Activated T-helper 1 cell treated with Interleukin-2 at 50 U/mL for 16 hours (primary cell): ENCODE measurements around the gene CALCOCO1.

Experiments
- DNase-seq: peaks from one replicate; pipeline ENCODE4 v3.0.0-alpha.2; 2020; ENCODE audit warnings: low read depth

The CALCOCO1 gene

DNA sequence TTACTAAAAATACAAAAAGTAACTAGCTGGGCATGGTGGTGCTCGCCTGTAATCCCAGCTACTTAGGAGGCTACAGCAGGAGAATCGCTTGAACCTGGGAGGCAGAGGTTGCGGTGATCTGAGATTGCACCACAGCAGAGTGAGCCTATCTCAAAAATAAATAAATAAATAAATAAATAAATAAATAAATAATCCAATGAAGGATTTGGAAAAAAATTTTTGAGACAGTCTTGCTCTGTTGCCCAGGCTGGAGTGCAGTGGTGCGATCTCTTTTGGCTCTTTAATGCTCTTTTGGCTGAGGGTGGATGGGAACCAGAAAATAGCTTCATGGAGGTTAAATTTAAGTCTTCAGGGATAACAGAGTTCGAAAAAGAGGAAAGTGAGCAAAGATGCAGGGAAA is 63.1 kb downstream of the CALCOCO1 start:
- no peak for DNase-seq

DNA sequence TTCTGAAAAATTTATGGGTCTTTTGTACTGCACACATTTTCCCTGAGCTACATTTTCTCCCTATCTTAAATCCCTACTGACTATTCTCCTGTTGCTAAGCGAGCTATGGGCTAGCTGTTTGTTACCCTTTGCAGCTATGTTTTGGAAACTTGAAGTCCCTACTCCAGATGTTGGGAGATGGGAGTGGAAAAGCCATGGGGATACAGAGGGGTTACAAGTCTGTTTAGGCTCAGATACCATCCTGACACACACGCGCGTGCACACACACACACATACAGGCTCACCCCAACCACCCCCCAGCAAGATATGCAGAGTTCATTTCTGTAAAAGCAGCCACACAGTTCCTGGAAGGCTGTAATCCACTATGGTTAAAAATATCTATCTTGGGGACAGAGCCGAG is 67.2 kb downstream of the CALCOCO1 start:
- no peak for DNase-seq

- no peak for DNase-seq
Measured at GRCh38 chr12:53659571-53659981, 67.7 kb downstream of the CALCOCO1 start.

- no peak for DNase-seq
Measured at GRCh38 chr12:53659011-53659551, 68.2 kb downstream of the CALCOCO1 start.
